Activated naive CD8-positive, alpha-beta T cell (primary cell): ENCODE data around the gene SNRNP27.
A peak's percentile ranks its signal among the peaks of the same experiment; 100 is the strongest.
"Not testable (repeated sequence)": the region's sequence is repeated elsewhere in the genome, so short reads cannot be mapped to it uniquely, and the experiment has no call there.

Source experiments
- H3K27ac Mint-ChIP-seq: one replicate; pipeline ENCODE4 v1.8.0; 2021; ENCODE audit warnings: mixed read lengths
- H3K27me3 Mint-ChIP-seq: one replicate; pipeline ENCODE4 v1.8.0; 2021; ENCODE audit warnings: mixed read lengths
- H3K36me3 Mint-ChIP-seq: one replicate; pipeline ENCODE4 v1.8.0; 2021; ENCODE audit warnings: mixed read lengths
- H3K4me1 Mint-ChIP-seq: one replicate; pipeline ENCODE4 v1.8.0; 2021; ENCODE audit warnings: low read depth, mixed read lengths
- H3K4me3 Mint-ChIP-seq: one replicate; pipeline ENCODE4 v1.8.0; 2021; ENCODE audit warnings: mild to moderate bottlenecking, mixed read lengths
- H3K9me3 Mint-ChIP-seq: one replicate; pipeline ENCODE4 v1.8.0; 2021; ENCODE audit warnings: low read depth, mixed read lengths

Gene SNRNP27, protein sequence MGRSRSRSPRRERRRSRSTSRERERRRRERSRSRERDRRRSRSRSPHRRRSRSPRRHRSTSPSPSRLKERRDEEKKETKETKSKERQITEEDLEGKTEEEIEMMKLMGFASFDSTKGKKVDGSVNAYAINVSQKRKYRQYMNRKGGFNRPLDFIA

DNA sequence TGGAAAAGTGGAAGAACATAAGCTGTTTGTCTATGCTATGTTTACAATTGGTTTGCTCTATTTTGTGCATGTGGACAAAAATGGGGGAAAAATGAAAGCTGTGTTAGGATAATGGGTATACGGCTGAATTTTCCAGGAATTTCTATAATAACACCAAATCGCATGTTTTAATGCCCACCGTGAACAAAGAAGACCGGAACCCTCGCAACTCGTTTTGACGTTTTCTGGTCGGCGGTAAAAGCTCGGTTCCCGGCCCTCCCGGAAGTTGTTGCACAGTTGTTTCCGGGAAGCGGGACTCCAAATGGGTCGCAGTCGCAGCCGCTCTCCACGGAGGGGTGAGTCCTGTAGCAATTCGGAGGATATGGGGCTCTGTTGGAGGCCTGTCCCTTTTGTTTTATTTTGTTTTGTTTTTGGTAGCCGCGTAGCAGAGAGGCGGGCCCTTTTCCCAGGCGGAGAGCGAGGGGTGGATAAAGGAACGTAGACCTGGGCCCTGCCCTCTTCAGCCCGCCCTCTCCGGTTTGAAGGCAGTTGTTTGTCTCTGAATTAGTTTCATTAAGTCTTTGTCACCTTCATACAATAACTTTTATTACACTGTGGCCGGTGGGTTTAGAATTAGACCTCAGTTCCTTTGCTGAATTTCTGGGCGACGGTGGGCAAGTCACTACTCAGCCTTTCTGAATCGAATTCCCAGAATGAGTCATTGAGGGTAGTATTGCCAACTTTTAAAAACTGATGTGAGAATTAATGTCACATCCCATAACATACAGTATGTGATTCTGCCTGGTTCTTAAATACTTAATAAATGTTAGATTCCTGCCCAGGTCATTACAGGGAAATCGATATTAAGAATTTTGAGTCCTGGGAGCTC is at the start of gene SNRNP27:
Gene SNRNP27 (plus strand): TSS at position 273 of the 868 bp plus-strand sequence. CDS start 29 bp downstream, at position 302.
- Mint-ChIP-seq H3K4me1 (peaks cover 44% of the 10 kb centered on the region), H3K4me3 (peak within 1 kb of the TSS; percentile 100), H3K36me3 (peaks cover 5% of the 10 kb centered on the region), H3K27ac (peak within 1 kb of the TSS; percentile 99), H3K27me3 (no peaks in the 10 kb centered on the region), H3K9me3 (peaks cover 4% of the 10 kb centered on the region)

DNA sequence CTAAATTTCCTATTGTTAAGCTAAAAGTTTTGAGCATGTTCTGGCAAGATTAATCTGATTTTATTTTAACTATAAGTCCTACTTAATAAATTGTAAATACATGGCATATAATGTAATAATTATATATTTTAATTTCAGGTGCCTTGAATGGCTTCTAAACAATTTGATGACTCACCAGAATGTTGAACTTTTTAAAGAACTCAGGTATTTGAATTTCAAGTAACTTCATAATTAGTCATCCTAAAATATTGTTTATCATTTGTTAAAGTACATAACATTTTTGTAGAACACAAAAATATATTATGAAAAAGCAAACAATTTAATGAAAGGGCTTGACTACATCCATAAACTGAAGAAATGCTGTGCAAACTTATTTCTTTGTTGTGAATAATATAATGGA is 49.8 kb upstream of the SNRNP27 start:
- Mint-ChIP-seq H3K27me3 (no peaks in the 10 kb centered on the region), H3K36me3 (peaks cover 12% of the 10 kb centered on the region), H3K4me1 (peaks cover 6% of the 10 kb centered on the region), H3K4me3 (no peak overlapping the region), H3K9me3 (no peaks in the 10 kb centered on the region), H3K27ac (no peak overlapping the region)

DNA sequence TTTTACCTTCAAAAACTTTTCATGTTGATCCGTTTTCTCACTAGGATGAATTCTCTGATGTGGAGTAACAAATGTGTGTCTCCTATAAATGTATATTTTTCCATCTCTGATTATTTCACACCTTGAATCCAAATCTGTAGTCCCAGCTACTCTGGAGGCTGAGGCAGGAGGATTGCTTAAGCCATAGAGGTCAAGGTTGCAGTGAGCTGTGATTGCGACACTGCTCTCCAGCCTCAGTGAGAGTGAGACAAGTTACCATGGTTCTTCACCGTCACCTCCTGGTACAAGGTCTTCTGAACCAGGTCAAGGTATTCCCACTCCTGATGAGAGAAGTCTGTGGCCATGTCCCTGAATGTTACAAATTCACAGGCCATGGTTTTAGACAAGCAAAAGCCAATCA is 49.2 kb upstream of the SNRNP27 start:
- peaks cover 6% of the 10 kb centered on the region for H3K4me1 Mint-ChIP-seq
- peaks cover 12% of the 10 kb centered on the region for H3K36me3 Mint-ChIP-seq
- H3K4me3 Mint-ChIP-seq: no peak overlapping the region
- no peak overlapping the region for H3K27ac Mint-ChIP-seq
- no peaks in the 10 kb centered on the region for H3K27me3 Mint-ChIP-seq
- H3K9me3 Mint-ChIP-seq: no peaks in the 10 kb centered on the region

DNA sequence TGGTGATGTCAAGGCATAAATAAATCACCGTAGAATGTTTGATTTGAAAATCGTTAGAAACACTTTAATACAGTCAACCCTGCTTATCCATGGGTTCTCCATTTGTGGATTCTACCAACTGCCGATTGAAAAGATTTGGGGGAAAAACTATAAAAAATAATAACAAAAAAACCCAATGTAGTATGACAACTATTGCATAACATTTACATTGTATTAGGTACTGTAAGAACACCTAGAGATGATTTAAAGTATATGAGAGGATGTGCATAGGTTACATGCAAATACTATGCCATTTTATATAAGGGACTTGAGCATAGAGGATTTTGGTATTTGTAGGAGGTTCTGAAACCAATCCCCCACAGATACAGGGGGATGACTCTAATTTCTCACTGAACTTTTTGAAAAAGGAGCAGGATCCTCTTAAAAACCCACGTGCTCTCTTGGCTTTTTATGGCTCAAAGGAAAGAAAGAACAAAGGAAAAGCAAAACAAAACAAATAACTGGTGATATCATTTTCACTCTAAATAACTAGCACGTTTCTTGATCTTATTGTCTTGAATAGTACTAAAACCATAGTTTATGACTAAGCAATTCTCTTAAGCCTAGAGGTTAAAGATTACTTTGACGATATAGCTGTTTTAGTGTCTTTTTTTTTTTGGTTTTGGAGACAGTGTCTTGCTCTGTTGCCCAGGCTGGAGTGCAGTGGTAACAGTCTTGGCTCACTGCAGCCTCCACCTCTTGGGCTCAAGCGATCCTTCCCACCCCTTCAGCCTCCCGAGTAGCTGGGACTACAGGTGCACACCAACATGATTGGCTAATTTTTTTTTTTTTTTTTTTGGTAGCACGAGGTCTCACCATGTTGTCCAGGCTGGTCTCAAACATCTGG is 47.3 kb upstream of the SNRNP27 start:
- H3K4me3 Mint-ChIP-seq: no peak overlapping the region
- H3K27me3 Mint-ChIP-seq: no peaks in the 10 kb centered on the region
- H3K27ac Mint-ChIP-seq: peak overlapping the region; percentile 2
- H3K9me3 Mint-ChIP-seq: no peaks in the 10 kb centered on the region
- H3K4me1 Mint-ChIP-seq: peaks cover 6% of the 10 kb centered on the region
- peaks cover 14% of the 10 kb centered on the region for H3K36me3 Mint-ChIP-seq

DNA sequence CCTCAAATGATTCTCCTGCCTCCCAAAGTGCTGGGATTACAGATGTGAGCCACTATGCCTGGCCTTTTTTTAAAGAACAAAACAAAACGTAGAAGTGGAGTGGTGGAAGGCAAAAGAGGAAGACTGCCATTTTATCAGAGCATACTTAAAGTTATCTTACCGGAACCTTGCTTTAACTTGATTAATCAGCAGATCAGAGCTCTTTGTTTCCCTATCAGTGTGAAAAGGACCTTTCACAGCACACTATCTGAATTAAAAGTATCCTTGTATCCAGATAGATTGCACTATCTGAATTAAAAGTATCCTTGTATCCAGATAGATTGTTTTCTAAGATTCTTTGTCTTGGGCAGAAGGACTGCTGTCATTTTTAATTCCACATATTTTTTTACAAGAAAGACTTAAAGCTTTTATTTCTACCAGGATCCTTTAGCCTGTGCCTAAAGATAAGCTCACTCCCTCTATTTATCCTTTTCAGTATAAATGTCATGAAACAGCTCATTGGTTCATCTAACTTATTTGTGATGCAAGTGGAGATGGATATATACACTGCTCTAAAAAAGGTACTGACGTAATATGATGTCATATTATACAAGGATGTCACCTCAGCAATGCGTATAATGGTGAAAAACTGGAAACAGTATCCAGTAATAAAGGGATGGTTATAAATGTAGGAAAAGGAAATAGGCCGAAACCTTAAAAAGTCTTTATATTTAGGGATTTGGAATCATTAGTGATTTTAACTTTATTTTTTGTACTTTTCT is 46.5 kb upstream of the SNRNP27 start:
- Mint-ChIP-seq H3K36me3 (peaks cover 14% of the 10 kb centered on the region), H3K27ac (no peak overlapping the region), H3K27me3 (no peaks in the 10 kb centered on the region), H3K4me1 (peaks cover 6% of the 10 kb centered on the region), H3K4me3 (no peak overlapping the region), H3K9me3 (no peaks in the 10 kb centered on the region)

DNA sequence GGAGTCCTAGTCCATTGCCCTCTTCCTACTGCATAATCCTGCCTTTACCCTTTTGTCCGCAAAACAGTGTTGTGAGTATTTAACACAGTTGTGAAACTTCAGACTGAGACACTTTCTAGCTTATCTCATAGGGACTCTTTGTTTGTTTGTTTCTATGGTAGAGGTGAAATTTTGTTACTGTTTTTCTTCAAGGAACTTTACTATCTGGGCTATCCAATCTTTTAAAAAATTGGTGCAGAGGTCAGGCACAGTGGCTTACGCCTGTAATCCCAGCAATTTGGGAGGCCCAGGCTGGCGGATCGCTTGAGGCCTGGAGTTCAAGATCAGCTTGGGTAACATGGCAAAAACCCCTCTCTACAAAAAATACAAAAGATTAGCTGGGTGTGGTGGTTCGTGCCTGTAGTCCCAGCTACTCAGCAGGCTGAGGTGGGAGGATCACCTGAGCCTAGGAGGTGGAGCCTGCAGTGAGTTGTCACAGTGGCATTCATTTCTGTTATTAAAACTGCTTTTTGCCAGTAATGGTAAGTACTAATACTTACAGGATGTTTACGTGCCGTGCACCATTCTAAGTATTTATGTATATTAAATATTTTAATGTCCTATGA is 45.5 kb upstream of the SNRNP27 start:
- no peaks in the 10 kb centered on the region for H3K9me3 Mint-ChIP-seq
- peaks cover 6% of the 10 kb centered on the region for H3K4me1 Mint-ChIP-seq
- H3K27ac Mint-ChIP-seq: no peak overlapping the region

DNA sequence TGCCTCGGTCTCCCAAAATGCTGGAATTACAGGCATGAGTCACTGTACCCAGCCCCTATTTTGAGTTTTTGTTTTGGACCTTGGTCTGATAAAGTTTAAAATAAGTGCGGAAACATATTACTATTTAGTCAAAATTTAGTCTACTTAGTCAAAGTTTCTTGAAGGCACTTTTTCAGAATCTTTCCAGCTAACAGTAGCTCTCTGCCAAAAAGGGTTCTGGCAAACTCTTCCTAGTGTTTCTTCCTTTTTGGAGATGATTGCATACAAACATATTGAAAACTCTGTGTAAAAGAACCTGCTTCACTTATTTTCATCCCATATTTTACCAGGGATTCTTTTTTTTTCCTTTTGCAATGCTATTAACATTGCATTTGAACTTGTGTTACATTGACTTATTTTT is 35.5 kb upstream of the SNRNP27 start:
- H3K4me3 Mint-ChIP-seq: no peak overlapping the region
- no peaks in the 10 kb centered on the region for H3K9me3 Mint-ChIP-seq
- no peaks in the 10 kb centered on the region for H3K36me3 Mint-ChIP-seq
- H3K27ac Mint-ChIP-seq: no peak overlapping the region
- H3K27me3 Mint-ChIP-seq: no peaks in the 10 kb centered on the region
- H3K4me1 Mint-ChIP-seq: no peaks in the 10 kb centered on the region

More for the DNA sequence above, 45.5 kb upstream of the SNRNP27 start:
- Mint-ChIP-seq H3K36me3 (peaks cover 14% of the 10 kb centered on the region), H3K27me3 (no peaks in the 10 kb centered on the region), H3K4me3 (no peak overlapping the region)

DNA sequence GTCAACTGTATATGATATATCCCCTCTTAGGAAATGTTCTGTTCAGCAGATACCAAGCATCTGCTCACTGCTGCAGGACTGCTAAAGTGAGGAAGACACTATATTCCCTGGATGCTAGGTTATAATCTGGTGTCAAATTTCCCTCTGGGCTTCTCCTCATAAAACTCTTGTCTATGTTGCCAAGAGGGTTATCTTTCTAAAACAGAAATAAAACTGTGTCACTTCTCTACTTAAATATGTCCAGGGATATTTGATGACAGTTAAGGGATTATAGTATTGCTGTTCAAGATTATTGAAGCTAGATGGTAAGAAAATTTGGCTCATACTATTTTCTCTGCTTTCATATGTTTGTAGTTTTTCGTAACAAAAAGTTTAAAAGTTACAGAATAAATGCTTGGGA is 30.5 kb upstream of the SNRNP27 start:
- Mint-ChIP-seq H3K27ac (no peak overlapping the region), H3K9me3 (no peaks in the 10 kb centered on the region), H3K4me1 (no peaks in the 10 kb centered on the region), H3K36me3 (peaks cover 12% of the 10 kb centered on the region), H3K27me3 (no peaks in the 10 kb centered on the region), H3K4me3 (no peak overlapping the region)

DNA sequence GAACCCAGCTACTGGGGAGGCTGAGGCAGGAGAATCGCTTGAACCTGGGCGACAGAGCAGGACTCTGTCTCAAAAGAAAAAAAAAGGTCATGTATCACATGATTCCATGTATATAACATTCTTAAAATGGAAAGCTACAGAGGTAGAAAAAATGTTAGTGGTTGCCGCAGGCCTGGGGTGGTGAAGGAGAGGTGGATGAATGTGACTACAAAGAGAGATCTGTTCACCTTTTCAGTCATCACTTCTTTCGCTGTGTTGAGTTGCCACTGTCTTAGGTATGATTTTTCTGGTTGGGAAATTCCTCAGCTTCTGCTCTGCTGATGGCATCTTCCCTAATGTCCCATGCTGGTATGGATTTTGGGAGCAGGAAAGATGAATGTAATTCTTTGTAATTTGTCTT is 5.3 kb upstream of the SNRNP27 start:
- Mint-ChIP-seq H3K27me3 (no peaks in the 10 kb centered on the region), H3K4me3 (no peak overlapping the region), H3K27ac (no peak overlapping the region), H3K36me3 (peaks cover 3% of the 10 kb centered on the region), H3K9me3 (peaks cover 4% of the 10 kb centered on the region), H3K4me1 (peaks cover 5% of the 10 kb centered on the region)

DNA sequence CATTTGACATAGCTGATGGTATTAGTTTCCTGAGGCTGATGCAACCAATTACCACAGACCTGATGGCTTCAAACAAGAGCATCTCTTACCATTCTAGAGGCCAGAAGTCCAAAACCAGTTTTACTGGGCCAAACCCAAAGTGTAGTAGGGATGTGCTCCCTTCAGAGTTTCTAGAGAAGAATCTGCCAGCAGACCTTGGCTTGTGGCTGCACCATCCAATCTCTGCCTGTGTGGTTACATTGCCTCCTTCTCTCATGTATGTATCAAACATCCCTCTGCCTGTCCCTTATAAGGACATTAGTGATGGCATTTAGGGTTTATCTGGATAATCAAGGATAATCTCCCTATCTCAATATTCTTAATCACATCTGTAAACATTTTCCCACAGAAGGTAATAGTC is 4.5 kb upstream of the SNRNP27 start:
- H3K4me3 Mint-ChIP-seq: no peak overlapping the region
- H3K36me3 Mint-ChIP-seq: peaks cover 3% of the 10 kb centered on the region
- no peak overlapping the region for H3K27ac Mint-ChIP-seq
- peaks cover 4% of the 10 kb centered on the region for H3K9me3 Mint-ChIP-seq
- H3K27me3 Mint-ChIP-seq: no peaks in the 10 kb centered on the region
- H3K4me1 Mint-ChIP-seq: peaks cover 12% of the 10 kb centered on the region

DNA sequence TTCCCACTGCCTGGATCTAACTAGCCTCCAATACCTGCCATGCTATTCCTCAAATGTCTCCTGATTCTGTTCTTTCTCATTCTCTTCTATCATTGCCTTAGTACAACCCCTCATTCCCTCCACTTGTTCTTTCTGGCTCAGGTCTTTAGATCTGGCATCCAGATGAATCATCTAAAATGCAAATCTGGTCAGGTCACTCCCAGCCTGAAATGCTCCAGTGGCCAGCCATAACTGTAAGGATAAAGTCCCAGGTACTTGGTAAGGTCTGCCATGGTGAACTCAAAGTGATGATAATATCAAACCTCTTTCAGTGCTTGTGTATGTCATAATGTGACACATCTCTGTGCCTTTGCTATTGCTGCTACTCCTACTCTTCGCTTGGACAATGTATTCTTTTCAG is 2.9 kb upstream of the SNRNP27 start:
- Mint-ChIP-seq H3K27me3 (no peaks in the 10 kb centered on the region), H3K27ac (no peak overlapping the region), H3K9me3 (peaks cover 4% of the 10 kb centered on the region), H3K4me1 (peaks cover 23% of the 10 kb centered on the region), H3K36me3 (peaks cover 3% of the 10 kb centered on the region), H3K4me3 (no peak overlapping the region)

DNA sequence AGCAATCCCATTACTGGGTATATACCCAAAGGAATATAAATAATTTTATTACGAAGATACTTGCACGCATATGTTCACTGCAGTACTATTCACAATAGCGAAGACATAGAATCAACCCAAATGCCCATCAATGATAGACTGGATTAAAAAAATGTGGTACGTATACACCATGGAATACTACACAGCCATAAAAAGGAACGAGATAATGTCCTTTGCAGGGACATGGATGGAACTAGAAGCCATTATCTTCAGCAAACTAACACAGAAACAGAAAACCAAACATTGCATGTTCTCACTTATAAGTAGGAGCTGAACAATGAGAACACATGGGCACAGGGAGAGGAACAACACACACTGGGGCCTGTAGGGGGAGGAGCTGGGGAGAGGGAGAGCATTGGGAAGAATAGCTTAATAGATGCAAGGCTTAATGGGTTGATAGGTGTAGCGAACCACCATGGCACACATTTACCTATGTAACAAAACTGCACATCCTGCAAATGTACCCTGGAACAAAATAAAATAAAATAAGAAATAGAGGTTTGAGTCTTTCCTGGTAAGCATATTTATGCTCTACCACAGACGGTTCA is 825 bp upstream of the SNRNP27 start:
- H3K27ac Mint-ChIP-seq: peak overlapping the region; percentile 99
- H3K27me3 Mint-ChIP-seq, H3K36me3 Mint-ChIP-seq, H3K9me3 Mint-ChIP-seq: not testable (repeated sequence)
- peaks cover 37% of the 10 kb centered on the region for H3K4me1 Mint-ChIP-seq
- H3K4me3 Mint-ChIP-seq: peak overlapping the region; percentile 100

DNA sequence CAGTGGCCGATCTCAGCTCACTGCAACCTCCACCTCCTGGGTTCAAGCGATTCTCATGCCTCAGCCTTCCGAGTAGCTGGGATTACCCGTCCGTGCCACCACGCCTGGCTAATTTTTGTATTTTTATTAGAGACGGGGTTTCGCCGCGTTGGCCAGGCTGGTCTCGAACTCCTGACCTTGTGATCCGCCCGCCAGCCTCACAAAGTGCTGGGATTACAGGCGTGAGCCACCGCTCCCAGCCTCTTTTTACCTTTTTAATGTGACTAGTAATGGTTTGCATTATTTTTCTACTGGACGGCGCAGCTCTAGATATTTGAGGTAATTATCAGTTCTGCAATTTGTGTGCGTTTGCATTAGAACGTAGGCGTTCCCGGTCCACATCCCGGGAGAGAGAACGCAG is 981 bp downstream of the SNRNP27 start:
- peaks cover 45% of the 10 kb centered on the region for H3K4me1 Mint-ChIP-seq
- not testable (repeated sequence) for H3K9me3 Mint-ChIP-seq, H3K27me3 Mint-ChIP-seq, H3K36me3 Mint-ChIP-seq
- H3K27ac Mint-ChIP-seq: peak overlapping the region; percentile 41
- H3K4me3 Mint-ChIP-seq: peak overlapping the region; percentile 100
